ENCODE data around the gene TSPAN13.

TSPAN13 gene

DNA sequence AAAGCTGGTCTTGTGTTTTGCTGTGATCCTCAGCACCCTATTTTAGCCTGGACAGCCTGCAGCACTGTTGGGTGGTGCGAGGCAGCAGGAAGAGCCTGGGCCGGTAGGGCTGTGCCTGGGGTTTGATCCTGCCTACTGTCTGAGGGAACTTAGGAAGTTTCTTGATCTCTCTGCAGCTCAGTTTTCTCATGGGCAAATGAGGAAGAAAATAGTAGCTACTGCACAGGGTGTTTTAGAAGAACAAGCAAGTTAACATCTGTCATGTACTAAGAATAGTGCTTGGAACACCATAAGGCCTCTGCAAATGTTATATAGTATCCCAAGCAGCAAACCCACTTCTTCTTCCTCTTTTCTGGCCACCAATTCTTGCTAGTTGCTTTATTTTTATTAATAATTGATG is 63.3 kb downstream of the TSPAN13 start:
- peak; percentile 57 to 64 for DNase-seq

DNA sequence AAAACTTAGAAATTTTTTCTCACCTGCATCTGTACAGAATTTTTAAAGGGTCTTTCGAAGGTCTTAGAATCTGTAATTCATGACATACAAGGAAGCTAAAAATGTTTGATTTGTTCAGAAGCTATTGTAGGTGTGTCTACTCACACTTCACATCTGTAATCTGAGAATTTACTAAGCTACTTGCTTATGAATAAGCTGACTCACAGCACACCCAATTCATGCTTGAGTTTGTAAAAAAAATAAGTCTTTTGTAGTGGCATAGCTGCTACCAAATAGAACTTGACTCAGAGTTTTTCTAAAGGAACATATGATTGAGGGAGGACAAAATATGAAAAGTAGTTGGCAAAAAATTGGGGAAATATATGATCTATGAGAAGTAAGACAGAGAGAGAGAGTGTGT is 64.0 kb downstream of the TSPAN13 start:
- DNase-seq = no peak

DNA sequence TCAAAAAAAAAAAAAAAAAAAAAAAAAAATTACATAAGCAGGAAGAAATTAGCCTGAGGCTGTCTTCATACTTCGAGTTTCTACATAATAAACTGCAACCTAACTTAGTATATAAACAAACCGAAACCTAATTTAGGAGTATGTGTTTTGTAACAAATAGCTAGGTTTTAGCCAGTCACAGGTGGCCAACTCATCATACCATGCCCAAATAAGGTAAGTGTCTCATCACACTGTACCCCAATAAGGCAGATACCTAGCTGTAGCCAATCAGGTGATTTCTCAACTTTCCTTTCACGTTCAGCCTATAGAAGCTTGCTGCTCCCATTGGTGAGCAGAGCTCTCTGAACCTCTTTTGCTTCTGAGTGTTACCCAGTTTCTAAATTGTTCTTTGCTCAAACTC is 65.2 kb downstream of the TSPAN13 start:
- DNase-seq = no peak

DNA sequence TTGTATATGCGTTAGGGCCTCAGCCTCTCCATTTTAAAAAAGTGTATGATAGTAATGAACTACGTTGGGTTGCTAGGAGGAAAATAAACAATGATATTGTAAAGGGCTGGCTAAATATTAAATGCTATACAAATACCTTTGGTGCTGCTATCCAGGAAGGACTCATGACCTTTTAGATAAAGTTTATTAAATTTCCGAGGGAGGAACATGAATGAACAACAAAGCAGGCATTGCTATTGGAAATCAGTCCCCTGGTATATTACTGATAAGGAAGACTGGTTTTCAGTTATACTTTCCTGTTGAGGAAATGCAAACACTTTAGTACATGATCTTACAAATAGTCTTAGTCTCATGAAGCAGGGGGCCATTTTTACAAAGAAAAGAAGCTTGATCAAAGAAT is 68.5 kb downstream of the TSPAN13 start:
- DNase-seq = no peak

DNA sequence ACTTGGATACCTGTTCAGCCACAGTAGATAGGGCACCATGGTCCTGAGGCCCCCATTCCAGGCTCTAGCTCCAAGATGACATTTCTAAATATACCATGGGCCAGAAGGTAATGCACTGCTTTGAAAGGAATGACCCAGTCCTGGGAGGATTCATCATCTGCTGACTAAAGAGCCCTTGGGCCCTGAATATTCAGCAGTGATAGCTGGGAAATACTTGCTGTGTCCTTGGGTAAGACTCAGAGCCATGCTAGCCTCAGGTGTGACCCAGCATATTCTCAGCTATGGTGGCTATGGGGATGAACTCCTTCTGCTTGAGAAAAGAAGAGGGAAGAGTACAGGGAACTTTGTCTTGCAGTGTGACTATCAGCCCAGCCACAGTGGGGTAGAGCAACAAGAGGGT is 72.5 kb downstream of the TSPAN13 start:
- DNase-seq = no peak

DNA sequence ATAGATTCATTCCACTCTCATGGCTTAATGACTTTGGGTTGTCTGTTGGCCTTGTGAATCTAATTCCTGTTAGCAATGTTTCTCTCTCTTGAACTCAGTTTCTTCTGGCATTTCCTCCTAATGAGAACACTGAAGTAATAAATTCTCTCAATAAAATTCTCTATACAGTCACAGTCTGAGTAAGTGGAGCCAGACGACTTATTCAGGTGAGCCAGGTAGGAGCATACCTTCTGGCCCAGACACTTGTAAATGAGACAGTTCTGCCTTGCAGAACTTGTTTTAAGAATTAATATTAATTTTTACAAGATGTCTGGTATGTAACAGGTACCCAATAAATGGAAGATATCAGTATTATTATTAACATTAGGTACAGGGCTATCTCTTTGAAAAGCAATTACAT is 79.8 kb downstream of the TSPAN13 start:
- DNase-seq = no peak
